ENCODE data around the gene TRIM45.

Gene TRIM45

DNA sequence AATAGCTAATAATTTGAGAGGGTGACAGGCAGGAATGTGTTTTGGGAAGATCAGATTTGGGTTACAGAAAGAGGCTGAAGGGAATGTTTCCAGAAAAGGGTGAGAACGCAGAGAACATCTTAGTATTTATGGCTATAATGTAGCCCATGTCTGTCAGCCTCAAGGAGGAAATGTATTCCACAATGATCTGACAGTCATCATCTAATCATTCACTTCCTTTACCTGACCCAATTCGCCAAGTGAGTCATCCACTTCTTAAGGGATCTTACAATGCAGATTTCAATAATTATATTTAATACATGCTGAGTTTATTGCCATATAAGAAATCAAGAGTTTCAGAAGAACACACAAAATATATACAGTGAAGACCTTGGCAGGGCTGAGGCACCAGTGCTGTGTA is 10.8 kb downstream of the TRIM45 start:
- TF ChIP-seq CREB1 (IDR thresholded peaks at IDR 0.05; ENCODE audit: low read depth) (no peak), EGR1 (IDR thresholded peaks at IDR 0.05) (no peak), TCF12 (IDR thresholded peaks at IDR 0.05; ENCODE audit: low read depth) (no peak), NFIC (IDR thresholded peaks at IDR 0.05) (no peak), TAF1 (IDR thresholded peaks at IDR 0.05; ENCODE audit: low read depth) (no peak), ZBTB7A (IDR thresholded peaks at IDR 0.05; ENCODE audit: low read depth) (no peak), RAD21 (IDR thresholded peaks at IDR 0.05; ENCODE audit: low read depth) (no peak), TEAD4 (IDR thresholded peaks at IDR 0.05) (no peak), EP300 (IDR thresholded peaks at IDR 0.05; ENCODE audit: borderline replicate concordance) (no peak), YY1 (IDR thresholded peaks at IDR 0.05; ENCODE audit: low read depth) (no peak), CEBPB (IDR thresholded peaks at IDR 0.05) (no peak), FOXM1 (IDR thresholded peaks at IDR 0.05; ENCODE audit: borderline replicate concordance, low read depth) (no peak)
- TF ChIP-seq, protein P1, sequence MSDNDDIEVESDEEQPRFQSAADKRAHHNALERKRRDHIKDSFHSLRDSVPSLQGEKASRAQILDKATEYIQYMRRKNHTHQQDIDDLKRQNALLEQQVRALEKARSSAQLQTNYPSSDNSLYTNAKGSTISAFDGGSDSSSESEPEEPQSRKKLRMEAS (IDR thresholded peaks at IDR 0.05), result no peak
- TF ChIP-seq, protein P2, sequence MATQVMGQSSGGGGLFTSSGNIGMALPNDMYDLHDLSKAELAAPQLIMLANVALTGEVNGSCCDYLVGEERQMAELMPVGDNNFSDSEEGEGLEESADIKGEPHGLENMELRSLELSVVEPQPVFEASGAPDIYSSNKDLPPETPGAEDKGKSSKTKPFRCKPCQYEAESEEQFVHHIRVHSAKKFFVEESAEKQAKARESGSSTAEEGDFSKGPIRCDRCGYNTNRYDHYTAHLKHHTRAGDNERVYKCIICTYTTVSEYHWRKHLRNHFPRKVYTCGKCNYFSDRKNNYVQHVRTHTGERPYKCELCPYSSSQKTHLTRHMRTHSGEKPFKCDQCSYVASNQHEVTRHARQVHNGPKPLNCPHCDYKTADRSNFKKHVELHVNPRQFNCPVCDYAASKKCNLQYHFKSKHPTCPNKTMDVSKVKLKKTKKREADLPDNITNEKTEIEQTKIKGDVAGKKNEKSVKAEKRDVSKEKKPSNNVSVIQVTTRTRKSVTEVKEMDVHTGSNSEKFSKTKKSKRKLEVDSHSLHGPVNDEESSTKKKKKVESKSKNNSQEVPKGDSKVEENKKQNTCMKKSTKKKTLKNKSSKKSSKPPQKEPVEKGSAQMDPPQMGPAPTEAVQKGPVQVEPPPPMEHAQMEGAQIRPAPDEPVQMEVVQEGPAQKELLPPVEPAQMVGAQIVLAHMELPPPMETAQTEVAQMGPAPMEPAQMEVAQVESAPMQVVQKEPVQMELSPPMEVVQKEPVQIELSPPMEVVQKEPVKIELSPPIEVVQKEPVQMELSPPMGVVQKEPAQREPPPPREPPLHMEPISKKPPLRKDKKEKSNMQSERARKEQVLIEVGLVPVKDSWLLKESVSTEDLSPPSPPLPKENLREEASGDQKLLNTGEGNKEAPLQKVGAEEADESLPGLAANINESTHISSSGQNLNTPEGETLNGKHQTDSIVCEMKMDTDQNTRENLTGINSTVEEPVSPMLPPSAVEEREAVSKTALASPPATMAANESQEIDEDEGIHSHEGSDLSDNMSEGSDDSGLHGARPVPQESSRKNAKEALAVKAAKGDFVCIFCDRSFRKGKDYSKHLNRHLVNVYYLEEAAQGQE (IDR thresholded peaks at IDR 0.05; ENCODE audit: low read depth), result no peak
- TF ChIP-seq, protein P3, sequence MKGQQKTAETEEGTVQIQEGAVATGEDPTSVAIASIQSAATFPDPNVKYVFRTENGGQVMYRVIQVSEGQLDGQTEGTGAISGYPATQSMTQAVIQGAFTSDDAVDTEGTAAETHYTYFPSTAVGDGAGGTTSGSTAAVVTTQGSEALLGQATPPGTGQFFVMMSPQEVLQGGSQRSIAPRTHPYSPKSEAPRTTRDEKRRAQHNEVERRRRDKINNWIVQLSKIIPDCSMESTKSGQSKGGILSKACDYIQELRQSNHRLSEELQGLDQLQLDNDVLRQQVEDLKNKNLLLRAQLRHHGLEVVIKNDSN (IDR thresholded peaks at IDR 0.05), result no peak

DNA sequence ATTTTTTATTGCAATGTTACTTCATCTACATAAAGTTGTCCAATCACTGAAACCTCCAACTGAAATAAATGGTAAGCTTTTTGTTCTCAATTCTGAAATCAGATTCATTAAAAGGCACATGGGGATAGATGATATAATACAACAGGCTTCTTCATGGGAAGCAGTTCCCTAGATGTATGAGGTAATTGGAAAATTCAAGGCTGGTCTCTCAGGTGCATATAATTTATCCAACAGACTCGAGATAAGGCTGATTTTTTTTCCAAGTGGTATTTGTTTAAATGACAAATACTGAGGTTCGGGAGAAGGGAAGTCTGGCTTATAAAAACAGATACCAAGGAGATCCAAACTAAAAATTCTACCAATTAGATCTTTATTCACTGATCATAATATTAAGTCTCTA is 14.2 kb downstream of the TRIM45 start:
- TF ChIP-seq FOXM1 (IDR thresholded peaks at IDR 0.05; ENCODE audit: borderline replicate concordance, low read depth) (no peak), RAD21 (IDR thresholded peaks at IDR 0.05; ENCODE audit: low read depth) (no peak), YY1 (IDR thresholded peaks at IDR 0.05; ENCODE audit: low read depth) (no peak), TEAD4 (IDR thresholded peaks at IDR 0.05) (no peak), EGR1 (IDR thresholded peaks at IDR 0.05) (no peak), EP300 (IDR thresholded peaks at IDR 0.05; ENCODE audit: borderline replicate concordance) (no peak), NFIC (IDR thresholded peaks at IDR 0.05) (no peak), TCF12 (IDR thresholded peaks at IDR 0.05; ENCODE audit: low read depth) (no peak), TAF1 (IDR thresholded peaks at IDR 0.05; ENCODE audit: low read depth) (no peak), CEBPB (IDR thresholded peaks at IDR 0.05) (no peak), ZBTB7A (IDR thresholded peaks at IDR 0.05; ENCODE audit: low read depth) (no peak), CREB1 (IDR thresholded peaks at IDR 0.05; ENCODE audit: low read depth) (no peak)
- TF ChIP-seq, protein P1 (IDR thresholded peaks at IDR 0.05), result no peak
- TF ChIP-seq, protein P2 (IDR thresholded peaks at IDR 0.05; ENCODE audit: low read depth), result no peak
- TF ChIP-seq, protein P3 (IDR thresholded peaks at IDR 0.05), result no peak

DNA sequence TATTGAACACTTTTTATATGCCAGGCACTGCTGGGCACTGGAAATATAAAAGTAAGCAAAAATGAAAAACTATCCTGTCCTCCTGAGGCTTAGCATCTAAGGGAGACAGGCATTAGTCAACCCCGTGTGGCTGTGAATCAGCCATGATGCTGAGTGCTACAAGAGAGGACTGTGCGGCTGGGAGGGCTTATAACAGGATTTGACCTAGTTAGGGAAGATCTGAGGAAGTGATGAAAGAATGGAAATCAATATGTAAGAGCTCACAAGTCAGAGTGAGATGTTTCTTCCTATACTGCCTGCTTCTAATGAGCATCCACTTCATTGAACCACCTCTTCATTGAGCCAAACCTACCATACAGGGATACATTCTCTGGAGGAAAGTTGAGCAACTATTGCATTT is 15.1 kb downstream of the TRIM45 start:
- TF ChIP-seq, protein P2 (IDR thresholded peaks at IDR 0.05; ENCODE audit: low read depth), result no peak
- TF ChIP-seq ZBTB7A (IDR thresholded peaks at IDR 0.05; ENCODE audit: low read depth) (no peak), RAD21 (IDR thresholded peaks at IDR 0.05; ENCODE audit: low read depth) (no peak), NFIC (IDR thresholded peaks at IDR 0.05) (no peak), TCF12 (IDR thresholded peaks at IDR 0.05; ENCODE audit: low read depth) (no peak), YY1 (IDR thresholded peaks at IDR 0.05; ENCODE audit: low read depth) (no peak), FOXM1 (IDR thresholded peaks at IDR 0.05; ENCODE audit: borderline replicate concordance, low read depth) (no peak), EP300 (IDR thresholded peaks at IDR 0.05; ENCODE audit: borderline replicate concordance) (no peak)
- TF ChIP-seq, protein P1 (IDR thresholded peaks at IDR 0.05), result no peak
- TF ChIP-seq, protein P3 (IDR thresholded peaks at IDR 0.05), result no peak

DNA sequence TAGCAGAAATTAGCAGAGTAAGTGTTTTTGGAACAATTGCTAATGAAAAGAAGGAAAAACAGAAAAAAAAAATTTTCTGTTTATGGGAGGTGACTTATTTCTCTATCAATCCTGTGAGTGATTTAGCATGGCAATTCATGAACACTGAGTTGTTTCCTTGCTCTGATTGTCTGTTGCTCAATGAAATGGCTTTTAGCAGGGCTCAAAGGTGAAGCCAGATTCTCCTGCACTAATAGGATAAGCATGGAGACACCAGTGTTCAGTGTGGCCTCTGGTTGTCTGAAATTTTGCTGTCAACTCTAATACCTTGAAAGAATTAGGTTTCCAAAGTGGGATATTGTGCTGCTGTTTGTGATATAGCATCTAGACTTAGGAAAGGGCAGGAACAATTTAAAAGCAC is 15.8 kb downstream of the TRIM45 start:
- TF ChIP-seq EGR1 (IDR thresholded peaks at IDR 0.05) (no peak), ZBTB7A (IDR thresholded peaks at IDR 0.05; ENCODE audit: low read depth) (no peak), FOXM1 (IDR thresholded peaks at IDR 0.05; ENCODE audit: borderline replicate concordance, low read depth) (no peak), NFIC (IDR thresholded peaks at IDR 0.05) (no peak), EP300 (IDR thresholded peaks at IDR 0.05; ENCODE audit: borderline replicate concordance) (no peak)
- TF ChIP-seq, protein P1 (IDR thresholded peaks at IDR 0.05), result no peak
- TF ChIP-seq, protein P2 (IDR thresholded peaks at IDR 0.05; ENCODE audit: low read depth), result no peak
